Activated T-helper 1 cell treated with anti-CD3 and anti-CD28 coated beads, Interleukin-12 subunit alpha, Interleukin-12 subunit beta, Interleukin-2, Interleukin-4 antibody, amounts not matched to agents 30 ng/mL and 10 ng/mL and 1 ng/mL, durations not matched to agents 14 hours and 24 hours and 36 hours (primary cell): ENCODE data around the gene INA. TPM values are rescaled to one million over a fixed set of nuclear protein-coding genes. Genes with fewer than 3 reads are reported as not detected.

ENCODE experiments used
- DNase-seq: peaks from one replicate; pipeline ENCODE4 v3.0.0; 2021; ENCODE audit warnings: low spot score
- H3K27ac Mint-ChIP-seq: one replicate; pipeline ENCODE4 v1.8.0; 2021; ENCODE audit warnings: mild to moderate bottlenecking, mixed read lengths
- H3K27me3 Mint-ChIP-seq: one replicate; pipeline ENCODE4 v1.8.0; 2022; ENCODE audit warnings: mild to moderate bottlenecking, moderate library complexity, mixed read lengths; ENCODE audit not compliant: insufficient read depth
- H3K36me3 Mint-ChIP-seq: one replicate; pipeline ENCODE4 v1.8.0; 2021; ENCODE audit warnings: low read depth, mixed read lengths
- H3K4me1 Mint-ChIP-seq: one replicate; pipeline ENCODE4 v1.8.0; 2021; ENCODE audit warnings: low read depth, mixed read lengths
- H3K4me3 Mint-ChIP-seq: one replicate; pipeline ENCODE4 v1.8.0; 2021; ENCODE audit warnings: mild to moderate bottlenecking, moderate library complexity, mixed read lengths
- H3K9me3 Mint-ChIP-seq: one replicate; pipeline ENCODE4 v1.8.0; 2021; ENCODE audit warnings: mixed read lengths
- intact Hi-C: fragments of 100-400 bp; cut with micrococcal nuclease; formaldehyde crosslinking; loops from one replicate; pipeline ENCODE4 v1.15.1; 2024
- total RNA-seq: library from RNA; stranded (reverse); gene quantifications from 2 replicates; pipeline ENCODE4 v1.2.3, GENCODE V29; 2022

The INA gene
- total RNA-seq, 1 donor from 2014 or later, result 1.5 TPM

DNA sequence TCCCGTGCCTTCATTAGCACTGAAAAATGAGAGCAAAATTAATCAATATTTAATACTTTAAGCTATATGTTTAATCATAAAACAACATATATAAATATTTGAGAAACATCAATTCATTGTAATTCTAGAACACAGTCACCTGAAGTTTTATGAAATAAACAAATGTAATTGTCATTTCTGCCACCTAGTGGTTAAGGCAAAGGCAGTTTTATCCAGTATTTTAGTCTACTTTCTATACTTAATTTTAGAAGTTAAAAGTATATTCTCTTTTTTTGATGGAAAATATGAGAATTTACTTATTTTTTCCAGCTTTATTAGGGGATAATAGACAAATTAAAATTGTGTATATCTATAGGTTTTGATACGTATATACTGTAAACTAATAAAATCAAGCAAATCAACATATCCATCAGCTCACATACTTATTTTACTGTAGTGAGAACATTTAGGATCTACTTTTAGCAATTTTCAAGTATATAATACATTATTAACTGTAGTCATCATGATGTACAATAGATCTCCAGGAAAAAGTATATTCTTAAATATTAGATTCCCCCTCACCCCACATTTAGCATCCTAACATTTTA is 57.1 kb downstream of the INA start:
- Mint-ChIP-seq H3K27me3 (no peaks in the 10 kb centered on the region), H3K36me3 (peaks cover 18% of the 10 kb centered on the region)

DNA sequence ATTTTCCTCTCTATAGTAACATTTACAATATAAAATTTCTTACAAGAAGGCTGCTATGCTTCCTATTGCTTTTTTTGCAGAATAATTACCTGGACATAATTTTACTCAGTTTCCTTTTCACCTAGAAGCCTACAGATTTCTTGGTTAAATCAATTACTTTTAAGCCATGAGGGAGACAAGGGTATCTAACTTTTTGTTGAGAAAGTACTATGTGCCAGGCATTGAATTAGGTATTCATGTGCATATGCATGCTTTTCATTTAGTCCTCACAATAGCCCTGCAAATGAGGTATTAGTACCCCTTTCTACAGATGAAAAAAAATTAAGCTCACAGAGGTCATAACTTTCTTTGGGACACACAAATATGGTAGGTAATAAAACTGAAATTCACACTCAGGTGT is 57.6 kb downstream of the INA start:
- H3K4me1 Mint-ChIP-seq, result no peaks in the 10 kb centered on the region
- no peaks in the 10 kb centered on the region for H3K27me3 Mint-ChIP-seq
- intact Hi-C loops, result loop anchor here (1.0 to 5.0 kb wide), 2 partner anchors 417 to 499 kb away; partner anchors contain the start of gene CNNM2
- H3K4me3 Mint-ChIP-seq, result no peak overlapping the region
- H3K27ac Mint-ChIP-seq, result no peak overlapping the region
- H3K36me3 Mint-ChIP-seq, result peaks cover 18% of the 10 kb centered on the region
- H3K9me3 Mint-ChIP-seq, result no peaks in the 10 kb centered on the region
- DNase-seq, result no peak

More for the DNA sequence above, 57.1 kb downstream of the INA start:
- Mint-ChIP-seq H3K4me3 (no peak overlapping the region), H3K4me1 (no peaks in the 10 kb centered on the region), H3K27ac (no peak overlapping the region), H3K9me3 (no peaks in the 10 kb centered on the region)
- intact Hi-C loops, result loop anchor here (1.0 to 5.0 kb wide), 2 partner anchors 417 to 499 kb away; partner anchors contain the start of gene CNNM2
- DNase-seq, result no peak

DNA sequence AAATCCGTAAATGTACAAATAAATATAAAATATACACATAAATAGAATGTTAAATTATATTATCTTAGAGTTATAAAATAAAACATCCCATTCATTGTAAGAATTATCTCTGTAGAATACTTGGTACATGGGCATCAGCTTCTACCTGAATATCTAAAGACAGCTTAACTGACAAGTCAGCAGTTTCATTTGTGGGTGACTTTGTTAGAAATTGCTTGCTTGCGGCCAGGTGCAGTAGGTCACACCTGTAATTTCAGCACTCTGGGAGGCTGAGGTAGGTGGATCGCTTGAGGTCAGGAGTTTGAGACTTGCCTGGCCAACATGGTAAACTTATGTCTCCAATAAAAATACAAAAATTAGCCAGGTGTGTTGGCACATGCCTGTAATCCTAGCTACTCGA is 59.4 kb downstream of the INA start:
- no peaks in the 10 kb centered on the region for H3K27me3 Mint-ChIP-seq
- no peaks in the 10 kb centered on the region for H3K9me3 Mint-ChIP-seq
- intact Hi-C loops, result no loop called here
- no peak overlapping the region for H3K27ac Mint-ChIP-seq
- no peaks in the 10 kb centered on the region for H3K4me1 Mint-ChIP-seq
- peaks cover 21% of the 10 kb centered on the region for H3K36me3 Mint-ChIP-seq
- H3K4me3 Mint-ChIP-seq, result no peak overlapping the region
- no peak for DNase-seq

Other genes starting within 250 kb of the INA start
- gene NT5C2, start 83.9 kb upstream of the INA start, total RNA-seq, result 52.0 and 56.5 TPM in 2 replicates
- not detected in 2 replicates for gene RPEL1, start 31.3 kb upstream of the INA start, total RNA-seq
- 19.3 and 21.0 TPM in 2 replicates for gene PCGF6, start 74.0 kb downstream of the INA start, total RNA-seq
- gene TAF5, start 90.8 kb downstream of the INA start, total RNA-seq, result 10.4 and 11.0 TPM in 2 replicates
- 480 and 483 TPM in 2 replicates for gene ATP5MK, start 119.3 kb downstream of the INA start, total RNA-seq
- 98.4 and 99.0 TPM in 2 replicates for gene PDCD11, start 119.5 kb downstream of the INA start, total RNA-seq
- 18.6 and 19.1 TPM in 2 replicates for gene CALHM2, start 175.2 kb downstream of the INA start, total RNA-seq
- gene CALHM1, start 181.8 kb downstream of the INA start, total RNA-seq, result not detected in 2 replicates
- not detected in 2 replicates for gene CALHM3, start 202.1 kb downstream of the INA start, total RNA-seq
- 3.4 and 3.6 TPM in 2 replicates for gene NEURL1, start 216.6 kb downstream of the INA start, total RNA-seq